ENCODE measurements around the gene PPIL6. TPM values are rescaled to one million over a fixed set of nuclear protein-coding genes. Genes with fewer than 3 reads are reported as not detected.
A peak's percentile ranks its signal among the peaks of the same experiment; 100 is the strongest.
"Not testable (repeated sequence)": the region's sequence is repeated elsewhere in the genome, so short reads cannot be mapped to it uniquely, and the experiment has no call there.

PPIL6 gene
- total RNA-seq, 1 experiment from 2014 or later, result 13.2 TPM

- in situ Hi-C loops (cut with HindIII; ENCODE audit: low pct_unique_long_range_greater_than_20kb, low sequenced_read_pairs), result no loop called here
- no peak for DNase-seq (ENCODE audit: low read depth)
Measured at GRCh38 chr6:109471105-109471810, 30.8 kb upstream of the PPIL6 start.

GRCh38 chr6:109469591-109470189 is 29.3 kb upstream of the PPIL6 start:
- in situ Hi-C loops (cut with HindIII; ENCODE audit: low pct_unique_long_range_greater_than_20kb, low sequenced_read_pairs), result no loop called here

GRCh38 chr6:109467696-109468095 is 27.3 kb upstream of the PPIL6 start:
- no peak for DNase-seq (ENCODE audit: low read depth)
- in situ Hi-C loops (cut with HindIII; ENCODE audit: low pct_unique_long_range_greater_than_20kb, low sequenced_read_pairs), result no loop called here

More at GRCh38 chr6:109469591-109470189, 29.3 kb upstream of the PPIL6 start:
- DNase-seq (ENCODE audit: low read depth), result no peak

GRCh38 chr6:109466212-109466923 is 25.9 kb upstream of the PPIL6 start:
- in situ Hi-C loops (cut with HindIII; ENCODE audit: low pct_unique_long_range_greater_than_20kb, low sequenced_read_pairs), result no loop called here
- DNase-seq (ENCODE audit: low read depth), result no peak

- in situ Hi-C loops (cut with HindIII; ENCODE audit: low pct_unique_long_range_greater_than_20kb, low sequenced_read_pairs), result no loop called here
- no peak for DNase-seq (ENCODE audit: low read depth)
Measured at GRCh38 chr6:109465772-109466171, 25.3 kb upstream of the PPIL6 start.

- in situ Hi-C loops (cut with HindIII; ENCODE audit: low pct_unique_long_range_greater_than_20kb, low sequenced_read_pairs), result no loop called here
- DNase-seq (ENCODE audit: low read depth), result no peak
Measured at GRCh38 chr6:109461733-109462526, 21.5 kb upstream of the PPIL6 start.

GRCh38 chr6:109461205-109461604 is 20.8 kb upstream of the PPIL6 start:
- in situ Hi-C loops (cut with HindIII; ENCODE audit: low pct_unique_long_range_greater_than_20kb, low sequenced_read_pairs), result not testable (repeated sequence)

GRCh38 chr6:109460161-109460829 is 19.9 kb upstream of the PPIL6 start:
- in situ Hi-C loops (cut with HindIII; ENCODE audit: low pct_unique_long_range_greater_than_20kb, low sequenced_read_pairs), result no loop called here
- DNase-seq (ENCODE audit: low read depth), result no peak

More at GRCh38 chr6:109461205-109461604, 20.8 kb upstream of the PPIL6 start:
- not testable (repeated sequence) for DNase-seq (ENCODE audit: low read depth)

GRCh38 chr6:109458774-109459531 is 18.5 kb upstream of the PPIL6 start:
- no peak for DNase-seq (ENCODE audit: low read depth)
- in situ Hi-C loops (cut with HindIII; ENCODE audit: low pct_unique_long_range_greater_than_20kb, low sequenced_read_pairs), result no loop called here

- in situ Hi-C loops (cut with HindIII; ENCODE audit: low pct_unique_long_range_greater_than_20kb, low sequenced_read_pairs), result no loop called here
Measured at GRCh38 chr6:109457562-109457996, 17.2 kb upstream of the PPIL6 start.

GRCh38 chr6:109456710-109457561 is 16.5 kb upstream of the PPIL6 start:
- in situ Hi-C loops (cut with HindIII; ENCODE audit: low pct_unique_long_range_greater_than_20kb, low sequenced_read_pairs), result no loop called here
- DNase-seq (ENCODE audit: low read depth), result peak; percentile 39

More at GRCh38 chr6:109457562-109457996, 17.2 kb upstream of the PPIL6 start:
- no peak for DNase-seq (ENCODE audit: low read depth)

GRCh38 chr6:109456111-109456583 is 15.7 kb upstream of the PPIL6 start:
- DNase-seq (ENCODE audit: low read depth), result no peak
- in situ Hi-C loops (cut with HindIII; ENCODE audit: low pct_unique_long_range_greater_than_20kb, low sequenced_read_pairs), result no loop called here

GRCh38 chr6:109455437-109456110 is 15.1 kb upstream of the PPIL6 start, which contains the start of gene MICAL1:
TSS of gene MICAL1 (minus strand) at chr6:109455772. CDS start at chr6:109454196, 1,576 bp downstream.
- DNase-seq (ENCODE audit: low read depth), result peak; percentile 57

GRCh38 chr6:109454496-109455436 is 14.3 kb upstream of the PPIL6 start:
- DNase-seq (ENCODE audit: low read depth), result no peak
- in situ Hi-C loops (cut with HindIII; ENCODE audit: low pct_unique_long_range_greater_than_20kb, low sequenced_read_pairs), result no loop called here

More at GRCh38 chr6:109455437-109456110, 15.1 kb upstream of the PPIL6 start, which contains the start of gene MICAL1:
- in situ Hi-C loops (cut with HindIII; ENCODE audit: low pct_unique_long_range_greater_than_20kb, low sequenced_read_pairs), result no loop called here
